ENCODE measurements around the gene GPR55.
A peak's percentile ranks its signal among the peaks of the same experiment; 100 is the strongest.

GPR55 gene

GRCh38 chr2:230924092-230924469 is 961 bp downstream of the GPR55 start:
- no peaks in the 10 kb centered on the region for H3K9me3 Mint-ChIP-seq
- no peak overlapping the region for H3K4me3 Mint-ChIP-seq
- TF ChIP-seq CTCF (IDR thresholded peaks at IDR 0.05), result no peak
- H3K27ac Mint-ChIP-seq, result peak overlapping the region; percentile 91
- no peak for DNase-seq
- peaks cover 58% of the 10 kb centered on the region for H3K4me1 Mint-ChIP-seq
- H3K36me3 Mint-ChIP-seq (ENCODE audit: low read depth), result no peaks in the 10 kb centered on the region
- H3K27me3 Mint-ChIP-seq (ENCODE audit: low read depth, poor library complexity), result peaks cover 3% of the 10 kb centered on the region

GRCh38 chr2:230922951-230923717 is 1.9 kb downstream of the GPR55 start:
- no peak overlapping the region for H3K27ac Mint-ChIP-seq
- H3K4me1 Mint-ChIP-seq, result peaks cover 52% of the 10 kb centered on the region
- H3K4me3 Mint-ChIP-seq, result no peak overlapping the region
- DNase-seq, result no peak
- no peaks in the 10 kb centered on the region for H3K9me3 Mint-ChIP-seq
- no peaks in the 10 kb centered on the region for H3K36me3 Mint-ChIP-seq (ENCODE audit: low read depth)
- no peak for TF ChIP-seq CTCF (IDR thresholded peaks at IDR 0.05)
- peaks cover 3% of the 10 kb centered on the region for H3K27me3 Mint-ChIP-seq (ENCODE audit: low read depth, poor library complexity)

GRCh38 chr2:230921806-230922595 is 3.0 kb downstream of the GPR55 start:
- Mint-ChIP-seq H3K9me3 (no peaks in the 10 kb centered on the region), H3K27ac (no peak overlapping the region), H3K27me3 (ENCODE audit: low read depth, poor library complexity) (peaks cover 3% of the 10 kb centered on the region), H3K4me1 (peaks cover 48% of the 10 kb centered on the region), H3K36me3 (ENCODE audit: low read depth) (no peaks in the 10 kb centered on the region), H3K4me3 (no peak overlapping the region)
- DNase-seq, result no peak
- TF ChIP-seq CTCF (IDR thresholded peaks at IDR 0.05), result no peak

GRCh38 chr2:230920167-230920566 is 4.9 kb downstream of the GPR55 start:
- no peak overlapping the region for H3K4me3 Mint-ChIP-seq
- no peak for TF ChIP-seq CTCF (IDR thresholded peaks at IDR 0.05)
- no peak for DNase-seq
- no peak overlapping the region for H3K27ac Mint-ChIP-seq
- H3K36me3 Mint-ChIP-seq (ENCODE audit: low read depth), result no peaks in the 10 kb centered on the region
- peaks cover 3% of the 10 kb centered on the region for H3K27me3 Mint-ChIP-seq (ENCODE audit: low read depth, poor library complexity)
- H3K9me3 Mint-ChIP-seq, result no peaks in the 10 kb centered on the region
- peaks cover 61% of the 10 kb centered on the region for H3K4me1 Mint-ChIP-seq

GRCh38 chr2:230919681-230920080 is 5.4 kb downstream of the GPR55 start:
- H3K36me3 Mint-ChIP-seq (ENCODE audit: low read depth), result no peaks in the 10 kb centered on the region
- no peak for DNase-seq
- H3K27me3 Mint-ChIP-seq (ENCODE audit: low read depth, poor library complexity), result peaks cover 3% of the 10 kb centered on the region
- H3K4me1 Mint-ChIP-seq, result peaks cover 59% of the 10 kb centered on the region
- no peak overlapping the region for H3K27ac Mint-ChIP-seq
- H3K4me3 Mint-ChIP-seq, result no peak overlapping the region
- no peak for TF ChIP-seq CTCF (IDR thresholded peaks at IDR 0.05)
- no peaks in the 10 kb centered on the region for H3K9me3 Mint-ChIP-seq

All from nephron progenitor cell (in vitro differentiated cells).